ENCODE data around the gene RAPSN.

Gene RAPSN

DNA sequence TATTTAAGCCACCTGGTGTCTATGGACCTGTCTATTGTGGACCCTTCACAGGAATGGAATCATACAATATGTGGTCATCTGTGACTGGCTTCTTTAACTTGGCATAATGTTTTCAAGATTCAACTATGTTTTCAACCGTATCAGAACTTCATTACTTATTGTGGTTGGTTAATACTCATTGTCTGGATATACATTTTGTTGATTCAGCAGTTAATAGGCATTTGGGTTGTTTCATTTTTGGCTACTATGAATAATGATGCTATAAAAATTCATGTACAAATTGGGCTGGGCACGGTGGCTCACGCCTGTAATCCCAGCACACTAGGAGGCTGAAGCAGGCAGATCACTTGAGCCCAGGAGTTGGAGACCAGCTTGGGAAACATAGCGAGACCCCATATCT lies 2.5 kb upstream of the RAPSN start:
- Mint-ChIP-seq H3K27me3 (ENCODE audit: low read depth) (no peaks in the 10 kb centered on the region), H3K4me1 (ENCODE audit: low read depth) (peaks cover 4% of the 10 kb centered on the region), H3K27ac (no peak overlapping the region), H3K4me3 (no peak overlapping the region), H3K9me3 (no peaks in the 10 kb centered on the region), H3K36me3 (ENCODE audit: low read depth) (no peaks in the 10 kb centered on the region)
- DNase-seq (ENCODE audit: low spot score) = no peak

DNA sequence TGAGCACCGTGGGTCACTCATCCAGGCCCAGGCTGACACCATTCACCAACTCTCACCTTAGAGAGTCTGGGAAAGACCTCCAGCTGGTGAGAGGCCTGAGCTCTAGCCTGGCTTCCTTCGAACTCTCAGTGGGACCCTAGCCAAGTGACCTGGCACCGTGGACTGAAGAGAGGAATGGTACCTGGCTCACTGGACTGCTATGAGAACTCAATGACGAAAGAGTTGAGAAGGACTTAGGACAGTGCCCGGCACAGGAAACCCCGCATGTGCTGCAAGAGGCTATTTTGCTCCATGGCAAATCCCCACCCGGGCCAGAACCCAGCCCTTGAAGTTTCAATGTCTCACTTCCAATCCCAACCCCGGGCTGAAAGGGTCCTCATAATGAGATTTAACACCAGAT lies 605 bp upstream of the RAPSN start:
- H3K9me3 Mint-ChIP-seq = no peaks in the 10 kb centered on the region
- H3K4me1 Mint-ChIP-seq (ENCODE audit: low read depth) = peaks cover 4% of the 10 kb centered on the region
- H3K27ac Mint-ChIP-seq = no peak overlapping the region
- H3K4me3 Mint-ChIP-seq = no peak overlapping the region
- no peaks in the 10 kb centered on the region for H3K36me3 Mint-ChIP-seq (ENCODE audit: low read depth)
- no peaks in the 10 kb centered on the region for H3K27me3 Mint-ChIP-seq (ENCODE audit: low read depth)
- no peak for DNase-seq (ENCODE audit: low spot score)

DNA sequence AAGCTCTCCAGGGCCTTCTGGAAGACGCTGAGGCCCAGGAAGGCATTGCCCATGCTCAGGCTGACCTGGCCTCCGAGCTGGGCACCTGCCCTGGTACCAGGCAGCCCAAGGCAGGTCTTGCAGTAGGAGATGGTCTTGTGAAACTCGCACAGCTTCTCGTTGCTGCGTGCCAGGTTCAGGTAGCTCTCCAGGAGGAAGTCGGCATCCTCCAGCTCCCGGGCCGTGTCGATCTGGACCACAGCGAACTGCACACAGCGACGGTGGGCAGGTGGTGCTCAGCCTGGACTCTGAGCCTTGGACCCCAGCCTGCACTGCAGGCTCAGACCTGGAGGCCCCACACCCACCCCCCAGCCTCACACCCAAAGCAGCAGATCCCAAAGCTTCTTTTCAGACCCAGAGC lies 1.0 kb downstream of the RAPSN start:
- H3K9me3 Mint-ChIP-seq = no peaks in the 10 kb centered on the region
- DNase-seq (ENCODE audit: low spot score) = no peak
- no peak overlapping the region for H3K4me3 Mint-ChIP-seq
- H3K36me3 Mint-ChIP-seq (ENCODE audit: low read depth) = no peaks in the 10 kb centered on the region
- H3K27ac Mint-ChIP-seq = no peak overlapping the region
- no peaks in the 10 kb centered on the region for H3K27me3 Mint-ChIP-seq (ENCODE audit: low read depth)
- no peaks in the 10 kb centered on the region for H3K4me1 Mint-ChIP-seq (ENCODE audit: low read depth)

DNA sequence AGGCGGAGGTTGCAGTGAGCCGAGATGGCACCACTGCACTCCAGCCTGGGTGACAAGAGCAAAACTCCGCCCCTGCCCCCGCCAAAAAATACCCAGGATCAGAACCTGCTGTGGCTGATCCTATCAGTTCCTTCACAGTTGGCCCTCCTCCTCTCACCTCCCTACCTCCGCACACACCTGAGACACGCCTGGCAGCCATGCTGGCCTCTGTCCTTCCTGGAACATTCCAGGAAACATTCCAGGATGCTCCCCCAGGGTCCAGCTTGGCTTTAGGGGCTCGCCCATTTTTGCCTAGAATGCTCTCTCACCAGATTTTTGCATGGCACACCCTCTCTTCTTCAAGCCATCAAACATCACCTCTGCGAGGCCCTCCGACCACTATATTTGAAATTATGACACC lies 2.1 kb downstream of the RAPSN start:
- no peak overlapping the region for H3K27ac Mint-ChIP-seq
- no peaks in the 10 kb centered on the region for H3K27me3 Mint-ChIP-seq (ENCODE audit: low read depth)
- no peaks in the 10 kb centered on the region for H3K4me1 Mint-ChIP-seq (ENCODE audit: low read depth)
- no peaks in the 10 kb centered on the region for H3K9me3 Mint-ChIP-seq
- DNase-seq (ENCODE audit: low spot score) = no peak
- H3K36me3 Mint-ChIP-seq (ENCODE audit: low read depth) = no peaks in the 10 kb centered on the region
- no peak overlapping the region for H3K4me3 Mint-ChIP-seq

DNA sequence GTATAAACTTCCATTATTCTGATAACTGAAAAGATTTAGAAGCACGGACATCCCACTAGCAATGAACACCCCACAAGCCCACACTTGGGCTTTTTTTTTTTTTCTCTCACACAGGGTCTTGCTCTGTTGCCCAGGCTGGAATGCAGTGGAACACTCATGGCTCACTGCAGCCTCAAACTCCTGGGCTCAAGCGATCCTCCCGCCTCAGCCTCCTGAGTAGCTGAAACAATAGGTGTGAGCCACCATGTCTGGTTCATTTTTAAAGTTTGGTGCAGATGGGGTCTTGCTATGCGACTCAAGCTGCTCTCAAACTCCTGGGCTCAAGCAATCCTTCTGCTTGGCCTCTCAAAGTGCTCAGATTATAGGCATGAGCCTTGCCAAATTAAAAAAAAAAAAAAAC lies 3.1 kb downstream of the RAPSN start:
- Mint-ChIP-seq H3K27ac (no peak overlapping the region), H3K27me3 (ENCODE audit: low read depth) (no peaks in the 10 kb centered on the region), H3K9me3 (no peaks in the 10 kb centered on the region), H3K36me3 (ENCODE audit: low read depth) (no peaks in the 10 kb centered on the region), H3K4me1 (ENCODE audit: low read depth) (no peaks in the 10 kb centered on the region), H3K4me3 (no peak overlapping the region)
- no peak for DNase-seq (ENCODE audit: low spot score)

DNA sequence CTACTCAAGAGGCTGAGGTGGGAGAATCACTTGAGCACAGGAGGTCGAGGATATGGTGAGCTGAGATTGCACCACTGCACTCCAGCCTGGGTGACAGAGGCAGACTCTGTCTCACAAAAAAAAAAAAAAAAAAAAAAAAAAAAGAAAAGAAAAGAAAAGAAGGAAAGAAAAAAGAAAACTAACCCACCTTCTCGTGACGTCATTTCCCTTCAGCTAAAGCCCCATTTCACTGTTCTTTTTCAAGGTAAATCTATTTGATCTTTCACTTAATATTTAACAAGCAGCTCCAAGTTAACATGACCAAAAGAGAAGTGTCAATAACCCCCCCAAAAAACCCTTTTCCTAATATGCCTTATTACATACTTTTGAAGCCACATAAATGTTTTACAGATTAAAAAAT lies 5.1 kb downstream of the RAPSN start:
- Mint-ChIP-seq H3K4me3 (no peak overlapping the region), H3K4me1 (ENCODE audit: low read depth) (no peaks in the 10 kb centered on the region), H3K27ac (no peak overlapping the region), H3K9me3 (no peaks in the 10 kb centered on the region), H3K27me3 (ENCODE audit: low read depth) (no peaks in the 10 kb centered on the region), H3K36me3 (ENCODE audit: low read depth) (no peaks in the 10 kb centered on the region)
- DNase-seq (ENCODE audit: low spot score) = no peak

DNA sequence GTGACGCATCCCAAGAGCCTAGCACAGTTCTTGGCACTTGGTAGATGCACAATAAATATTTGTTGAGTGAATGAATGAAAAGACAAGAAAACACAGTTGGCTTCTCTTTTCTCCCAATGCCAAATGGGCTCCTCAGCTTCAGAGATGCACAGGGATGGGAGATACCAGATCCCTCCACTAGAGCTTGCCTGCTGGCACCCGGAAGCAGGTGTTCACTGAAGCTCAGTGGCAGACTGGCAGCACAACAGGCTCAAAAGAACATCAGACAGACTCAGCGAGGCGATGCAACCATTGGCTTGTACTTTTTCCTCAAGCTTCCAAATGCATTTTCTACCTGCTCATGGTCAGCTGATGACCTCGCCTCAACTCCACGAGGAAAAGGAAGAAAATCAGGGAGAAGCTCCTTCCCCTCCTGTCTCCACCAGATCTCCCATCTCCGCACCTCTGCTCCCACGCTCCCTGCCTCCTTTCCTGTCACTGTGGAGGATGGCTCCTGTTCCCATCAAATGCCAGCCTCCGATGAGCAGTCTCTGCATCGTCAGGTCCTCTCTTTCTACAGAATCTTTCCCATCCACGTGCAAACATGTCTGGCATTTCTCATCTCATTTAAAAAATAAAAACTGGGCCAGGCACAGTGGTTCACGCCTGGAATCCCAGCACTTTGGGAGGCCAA lies 5.8 kb downstream of the RAPSN start:
- Mint-ChIP-seq H3K9me3 (no peaks in the 10 kb centered on the region), H3K4me1 (ENCODE audit: low read depth) (no peaks in the 10 kb centered on the region), H3K27me3 (ENCODE audit: low read depth) (no peaks in the 10 kb centered on the region), H3K27ac (no peak overlapping the region), H3K36me3 (ENCODE audit: low read depth) (no peaks in the 10 kb centered on the region), H3K4me3 (no peak overlapping the region)
- no peak for DNase-seq (ENCODE audit: low spot score)

DNA sequence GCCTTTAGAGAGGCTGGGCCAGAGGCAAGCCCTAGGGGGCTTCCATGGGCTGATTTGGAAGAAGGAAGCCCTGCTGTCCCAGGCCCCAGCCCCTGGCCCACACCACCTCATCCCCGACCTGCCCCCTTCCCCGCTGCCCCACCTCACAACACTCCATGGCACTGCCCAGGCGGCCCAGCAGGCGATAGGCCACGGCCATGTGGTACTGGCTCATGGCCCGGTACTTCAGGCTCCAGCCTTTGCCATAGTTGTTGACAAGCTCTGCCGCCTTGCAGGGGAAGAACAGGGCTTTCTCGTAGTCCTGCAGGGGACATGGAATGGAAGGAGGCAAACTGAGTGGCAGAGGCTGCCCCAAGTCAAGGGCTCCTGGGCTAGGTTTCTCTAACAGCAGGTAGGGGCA lies 6.4 kb downstream of the RAPSN start:
- Mint-ChIP-seq H3K36me3 (ENCODE audit: low read depth) (no peaks in the 10 kb centered on the region), H3K27me3 (ENCODE audit: low read depth) (no peaks in the 10 kb centered on the region), H3K4me3 (no peak overlapping the region), H3K9me3 (no peaks in the 10 kb centered on the region), H3K27ac (no peak overlapping the region), H3K4me1 (ENCODE audit: low read depth) (no peaks in the 10 kb centered on the region)
- DNase-seq (ENCODE audit: low spot score) = no peak

DNA sequence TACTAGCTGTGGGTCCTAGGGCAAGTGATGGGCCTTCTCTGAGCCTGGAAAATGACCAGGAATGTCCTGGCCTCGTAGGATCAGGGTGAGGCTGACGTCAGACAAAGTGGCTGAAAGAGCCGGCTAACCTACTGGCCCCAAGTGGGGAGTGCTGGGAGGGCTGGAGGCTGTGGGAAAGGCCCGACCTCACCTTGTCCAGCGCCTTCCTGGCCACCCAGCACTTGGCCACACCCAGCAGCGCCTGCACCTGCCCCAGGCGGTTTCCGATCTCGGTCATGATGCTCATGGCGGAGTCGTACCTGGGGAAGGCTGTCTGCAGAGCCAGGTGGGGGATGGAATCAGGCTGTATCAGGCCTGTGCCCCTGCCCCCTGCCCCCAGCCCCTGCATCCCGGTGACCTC lies 7.5 kb downstream of the RAPSN start:
- DNase-seq (ENCODE audit: low spot score) = no peak
- Mint-ChIP-seq H3K4me3 (no peak overlapping the region), H3K4me1 (ENCODE audit: low read depth) (no peaks in the 10 kb centered on the region), H3K27ac (no peak overlapping the region), H3K27me3 (ENCODE audit: low read depth) (no peaks in the 10 kb centered on the region), H3K9me3 (no peaks in the 10 kb centered on the region), H3K36me3 (ENCODE audit: low read depth) (no peaks in the 10 kb centered on the region)

DNA sequence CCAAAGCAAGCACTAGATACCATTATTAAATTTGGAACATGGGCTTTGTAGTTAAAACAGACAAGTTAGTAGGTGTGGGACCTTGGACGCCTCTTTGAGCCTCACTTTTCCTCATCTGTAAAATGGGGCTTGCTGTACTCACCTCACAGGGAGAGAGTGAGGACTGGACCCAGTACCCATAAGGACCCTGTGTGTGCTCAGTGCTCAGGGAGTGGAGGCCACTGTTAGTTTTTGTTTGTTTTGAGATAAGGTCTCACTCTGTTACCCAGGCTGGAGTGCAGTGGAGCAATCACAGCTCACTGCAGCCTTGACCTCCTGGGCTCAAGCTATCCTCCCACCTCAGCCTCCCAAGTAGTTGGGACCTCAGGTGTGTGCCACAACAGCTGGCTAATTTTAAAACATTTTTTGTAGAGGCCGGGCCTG lies 8.9 kb downstream of the RAPSN start:
- H3K4me3 Mint-ChIP-seq = no peak overlapping the region
- no peak overlapping the region for H3K27ac Mint-ChIP-seq
- no peaks in the 10 kb centered on the region for H3K9me3 Mint-ChIP-seq
- no peaks in the 10 kb centered on the region for H3K27me3 Mint-ChIP-seq (ENCODE audit: low read depth)
- no peak for DNase-seq (ENCODE audit: low spot score)
- no peaks in the 10 kb centered on the region for H3K4me1 Mint-ChIP-seq (ENCODE audit: low read depth)
- H3K36me3 Mint-ChIP-seq (ENCODE audit: low read depth) = no peaks in the 10 kb centered on the region

DNA sequence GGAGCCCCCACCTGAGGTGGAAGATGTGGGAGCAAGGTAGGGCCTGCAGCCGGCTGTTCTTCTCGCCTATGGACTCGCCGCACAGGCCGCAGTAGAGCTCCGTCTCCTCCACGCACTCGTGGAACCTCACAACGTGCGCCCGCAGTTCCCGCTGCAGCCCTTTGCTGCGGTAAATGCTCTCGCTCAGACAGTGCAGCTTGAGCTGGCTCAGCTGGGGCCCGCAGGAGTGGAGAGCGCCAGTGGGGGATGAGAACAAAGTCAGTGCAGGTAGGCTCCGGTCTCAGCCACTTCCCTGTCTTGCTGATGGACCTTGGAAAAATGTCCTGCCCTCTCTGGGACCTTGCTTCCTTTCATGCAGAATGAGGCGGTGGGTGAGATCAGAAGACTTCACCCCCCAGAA lies 10.2 kb downstream of the RAPSN start:
- no peak for DNase-seq (ENCODE audit: low spot score)
- no peak overlapping the region for H3K27ac Mint-ChIP-seq
- H3K27me3 Mint-ChIP-seq (ENCODE audit: low read depth) = no peaks in the 10 kb centered on the region
- H3K36me3 Mint-ChIP-seq (ENCODE audit: low read depth) = no peaks in the 10 kb centered on the region
- H3K9me3 Mint-ChIP-seq = no peaks in the 10 kb centered on the region
- H3K4me1 Mint-ChIP-seq (ENCODE audit: low read depth) = no peaks in the 10 kb centered on the region
- H3K4me3 Mint-ChIP-seq = no peak overlapping the region

DNA sequence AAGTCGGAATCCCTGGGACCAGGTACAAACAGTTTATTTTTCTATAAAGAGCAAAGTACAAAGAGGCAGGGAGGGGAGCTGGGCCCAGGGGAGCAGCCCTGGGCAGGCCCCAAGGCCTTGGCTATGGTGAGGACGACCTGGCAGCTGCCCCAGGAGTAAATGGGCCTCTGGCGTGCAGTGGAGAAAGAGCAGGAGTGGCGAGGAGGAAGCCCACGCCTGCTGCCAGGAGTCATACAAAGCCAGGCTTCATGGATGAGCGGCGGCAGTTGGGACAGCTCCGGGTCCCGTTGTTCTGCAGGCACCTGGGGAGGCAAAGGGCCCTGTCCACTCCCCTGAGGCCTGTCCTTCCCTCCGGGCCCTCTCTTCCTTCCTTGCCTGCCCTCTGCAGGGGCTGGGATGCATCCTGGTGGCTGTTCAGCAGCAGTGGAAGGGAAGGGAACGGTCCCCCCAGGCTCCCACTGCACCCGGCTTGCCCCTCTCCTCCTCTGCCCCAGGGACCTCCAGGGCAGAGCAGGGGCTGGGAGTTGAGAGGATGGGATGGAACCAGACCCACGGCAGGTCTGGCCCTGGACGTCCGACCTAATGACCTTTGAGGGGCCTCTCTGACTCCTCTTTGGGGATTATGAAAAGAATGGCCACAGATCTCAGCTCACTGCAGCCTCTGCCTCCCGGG lies 11.1 kb downstream of the RAPSN start:
- Mint-ChIP-seq H3K27ac (no peak overlapping the region), H3K9me3 (no peaks in the 10 kb centered on the region), H3K4me1 (ENCODE audit: low read depth) (no peaks in the 10 kb centered on the region), H3K27me3 (ENCODE audit: low read depth) (no peaks in the 10 kb centered on the region), H3K4me3 (no peak overlapping the region), H3K36me3 (ENCODE audit: low read depth) (no peaks in the 10 kb centered on the region)
- no peak for DNase-seq (ENCODE audit: low spot score)

DNA sequence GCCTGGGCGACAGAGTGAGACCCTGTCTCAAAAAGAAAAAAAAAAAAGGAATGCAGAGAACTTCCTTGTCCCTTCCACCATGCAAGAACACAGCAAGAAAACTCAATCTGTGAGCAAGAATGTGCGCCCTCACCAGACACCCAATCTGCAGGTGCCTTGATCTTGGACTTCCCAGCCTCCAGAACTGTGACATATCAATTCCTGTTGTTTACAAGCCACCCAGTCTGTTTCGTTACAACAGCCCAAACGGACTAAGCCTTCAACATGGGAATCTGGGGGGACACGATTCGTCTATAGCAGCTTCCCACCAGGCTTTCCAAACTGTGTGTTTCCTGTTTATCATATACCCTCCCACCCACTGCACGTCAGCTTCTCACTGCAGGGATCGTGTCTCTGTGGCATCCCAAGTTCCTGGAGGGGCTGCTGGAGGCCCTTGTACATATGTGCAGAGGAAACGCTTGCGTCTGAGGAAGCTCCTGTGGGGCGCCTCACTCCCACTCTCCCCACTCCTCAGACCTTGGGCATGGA lies 11.7 kb downstream of the RAPSN start:
- Mint-ChIP-seq H3K4me3 (no peak overlapping the region), H3K27ac (no peak overlapping the region), H3K27me3 (ENCODE audit: low read depth) (no peaks in the 10 kb centered on the region), H3K4me1 (ENCODE audit: low read depth) (no peaks in the 10 kb centered on the region), H3K9me3 (no peaks in the 10 kb centered on the region), H3K36me3 (ENCODE audit: low read depth) (no peaks in the 10 kb centered on the region)
- DNase-seq (ENCODE audit: low spot score) = no peak

DNA sequence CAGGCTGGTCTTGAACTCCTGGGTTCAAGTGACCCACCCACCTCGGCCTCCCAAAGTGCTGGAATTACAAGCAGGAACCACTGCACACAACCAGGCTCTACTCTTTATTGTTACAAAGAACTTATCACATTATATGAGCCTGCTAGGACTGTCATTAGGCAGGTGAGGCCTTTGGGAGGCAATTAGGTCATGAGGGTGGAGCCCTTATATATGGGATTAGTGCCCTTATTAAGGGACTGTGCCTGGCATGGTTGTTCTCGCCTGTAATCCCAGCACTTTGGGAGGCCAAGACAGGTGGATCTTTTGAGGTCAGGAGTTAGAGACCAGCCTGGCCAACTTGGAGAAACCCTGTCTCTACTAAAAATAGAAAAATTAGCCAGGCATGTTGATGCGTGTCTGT lies 12.2 kb downstream of the RAPSN start:
- H3K4me3 Mint-ChIP-seq = no peak overlapping the region
- H3K36me3 Mint-ChIP-seq (ENCODE audit: low read depth) = no peaks in the 10 kb centered on the region
- H3K27ac Mint-ChIP-seq = no peak overlapping the region

DNA sequence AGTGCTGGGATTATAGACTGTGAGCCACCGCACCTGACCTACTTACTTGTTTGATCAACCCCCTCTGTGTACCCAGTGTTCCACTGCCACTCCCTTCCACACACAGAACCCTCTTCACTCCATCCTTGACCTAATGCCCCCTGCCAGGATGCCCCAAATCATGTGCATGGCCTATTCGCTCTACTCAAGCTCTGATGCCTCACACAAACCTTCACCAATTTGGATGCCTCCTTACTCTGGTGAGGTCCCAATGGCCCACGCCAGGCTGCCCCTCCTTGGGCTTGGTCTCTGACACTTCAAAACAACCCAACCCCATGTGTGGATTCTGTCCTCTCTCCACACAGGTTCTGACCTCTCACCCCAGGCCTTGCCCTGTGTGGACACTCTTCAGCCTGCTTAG lies 13.2 kb downstream of the RAPSN start:
- H3K4me1 Mint-ChIP-seq (ENCODE audit: low read depth) = no peaks in the 10 kb centered on the region
- no peaks in the 10 kb centered on the region for H3K36me3 Mint-ChIP-seq (ENCODE audit: low read depth)
- no peaks in the 10 kb centered on the region for H3K27me3 Mint-ChIP-seq (ENCODE audit: low read depth)
- DNase-seq (ENCODE audit: low spot score) = no peak
- no peaks in the 10 kb centered on the region for H3K9me3 Mint-ChIP-seq
- no peak overlapping the region for H3K27ac Mint-ChIP-seq
- H3K4me3 Mint-ChIP-seq = no peak overlapping the region

More for the DNA sequence above, 12.2 kb downstream of the RAPSN start:
- Mint-ChIP-seq H3K4me1 (ENCODE audit: low read depth) (no peaks in the 10 kb centered on the region), H3K27me3 (ENCODE audit: low read depth) (no peaks in the 10 kb centered on the region), H3K9me3 (no peaks in the 10 kb centered on the region)
- no peak for DNase-seq (ENCODE audit: low spot score)
